H1 (cell line): ENCODE data around the gene ARHGAP5. TPM values are rescaled to one million over a fixed set of nuclear protein-coding genes. Genes with fewer than 3 reads are reported as not detected.

Experiments
- CTCF ChIA-PET: fragments of 300-600 bp; sonication (Branson Sonifier 250); formaldehyde crosslinking; loops from one replicate; lab custom pipeline; 2021; ENCODE audit not compliant: partially characterized antibody; lab: Charles Lee
- POLR2A ChIA-PET: fragments of 300-600 bp; sonication (Branson Sonifier 250); formaldehyde crosslinking; loops from one replicate; lab custom pipeline; 2021; ENCODE audit warnings: inconsistent platforms; ENCODE audit not compliant: partially characterized antibody; lab: Charles Lee
- DNase-seq, 2 experiments: peaks; one replicate each; pipeline versions ENCODE4 v3.0.0 to v3.0.0-alpha.2; 2010 to 2022; ENCODE audit warnings: low spot score in 2 of 2, low read depth in 1 of 2, mixed read lengths in 1 of 2
- FAIRE-seq: peaks from 2 replicates; lab custom pipeline; 2011; peaks lifted over from hg19 to GRCh38; lab: Jason Lieb, UNC
- H2AFZ ChIP-seq: 2 replicates; pipeline ENCODE4 v1.8.1; 2012; ENCODE audit warnings: low read length, inconsistent platforms
- H2AK5ac ChIP-seq: 2 replicates; pipeline ENCODE4 v1.6.1; 2013; ENCODE audit warnings: low read depth, low read length
- H2BK120ac ChIP-seq: replicated peaks from 2 replicates; pipeline ENCODE3; 2013; ENCODE audit warnings: low read depth, low read length, inconsistent platforms
- H2BK12ac ChIP-seq: 2 replicates; pipeline ENCODE4 v1.6.1; 2013; ENCODE audit warnings: low read depth, low read length
- H2BK15ac ChIP-seq: 2 replicates; pipeline ENCODE4 v1.6.1; 2013; ENCODE audit warnings: low read length
- H2BK20ac ChIP-seq: 2 replicates; pipeline ENCODE4 v1.6.1; 2013; ENCODE audit warnings: low read length
- H2BK5ac ChIP-seq: 2 replicates; pipeline ENCODE4 v1.6.1; 2013; ENCODE audit warnings: low read depth, low read length
- H3K14ac ChIP-seq: 2 replicates; pipeline ENCODE4 v1.6.1; 2013; ENCODE audit warnings: inconsistent platforms; ENCODE audit not compliant: insufficient read length
- H3K18ac ChIP-seq: 2 replicates; pipeline ENCODE4 v1.6.1; 2013; ENCODE audit warnings: low read length; ENCODE audit errors: extremely low read depth
- H3K23ac ChIP-seq: 2 replicates; pipeline ENCODE4 v1.6.1; 2013; ENCODE audit warnings: inconsistent platforms; ENCODE audit not compliant: insufficient read length
- H3K23me2 ChIP-seq: 2 replicates; pipeline ENCODE4 v1.6.1; 2013; ENCODE audit warnings: low read depth, low read length
- H3K27ac ChIP-seq: 2 replicates; pipeline ENCODE4 v1.6.1; 2011; ENCODE audit warnings: low read depth, low read length, inconsistent platforms
- H3K27me3 ChIP-seq, 4 experiments: replicated peaks in 1 of 4; 1 replicate in 1 of 4; 2 replicates in 3 of 4; pipeline versions ENCODE4 v1.6.1 to v1.8.1; 2011 to 2013; ENCODE audit warnings: low read length in 3 of 4, mild to moderate bottlenecking in 3 of 4, inconsistent platforms in 2 of 4, mixed read lengths in 2 of 4, moderate library complexity in 1 of 4; ENCODE audit not compliant: control insufficient read depth in 3 of 4, insufficient read depth in 3 of 4; ENCODE audit errors: extremely low read depth in 1 of 4
- H3K36me3 ChIP-seq, 4 experiments: 2 replicates each; pipeline versions ENCODE4 v1.6.1 to v1.8.1; 2011 to 2013; ENCODE audit warnings: mild to moderate bottlenecking in 4 of 4, low read length in 3 of 4, moderate library complexity in 2 of 4, control low read depth in 1 of 4, inconsistent platforms in 1 of 4; ENCODE audit not compliant: insufficient read depth in 4 of 4, control insufficient read depth in 2 of 4
- H3K4ac ChIP-seq: replicated peaks from 2 replicates; pipeline ENCODE3; 2013; ENCODE audit warnings: low read length, low read depth, mixed read lengths, inconsistent platforms; ENCODE audit not compliant: insufficient read length
- H3K4me1 ChIP-seq, 4 experiments: replicated peaks in 1 of 4; 1 replicate in 1 of 4; 2 replicates in 3 of 4; pipeline versions ENCODE4 v1.6.1 to v1.8.1; 2011 to 2013; ENCODE audit warnings: low read length in 3 of 4, inconsistent platforms in 2 of 4, mixed read lengths in 1 of 4; ENCODE audit not compliant: insufficient read depth in 4 of 4, control insufficient read depth in 3 of 4
- H3K4me2 ChIP-seq, 2 experiments: 2 replicates each; pipeline versions ENCODE4 v1.6.1 to v1.8.1; 2011 to 2013; ENCODE audit warnings: low read depth in 2 of 2, low read length in 2 of 2, control low read depth in 1 of 2, inconsistent platforms in 1 of 2, mild to moderate bottlenecking in 1 of 2; ENCODE audit not compliant: insufficient read depth in 1 of 2
- H3K4me3 ChIP-seq, 4 experiments: fragments of 200-600, 300-600 bp in 1 of 4; sonication (generic), shearing (Covaris generic), sonication (Bioruptor Twin) in 1 of 4; 2 replicates each; pipeline versions ENCODE4 v1.5.1 to v1.8.1; 2011 to 2016; ENCODE audit warnings: low read length in 4 of 4, low read depth in 3 of 4, control low read depth in 2 of 4, inconsistent platforms in 2 of 4, mild to moderate bottlenecking in 2 of 4, mixed read lengths in 1 of 4, moderate library complexity in 1 of 4; ENCODE audit not compliant: insufficient read depth in 2 of 4; ENCODE audit errors: extremely low read depth in 1 of 4
- H3K56ac ChIP-seq: replicated peaks from 2 replicates; pipeline ENCODE3; 2013; ENCODE audit warnings: low read depth, mild to moderate bottlenecking, mixed read lengths, low read length, inconsistent platforms; ENCODE audit not compliant: insufficient read length
- H3K79me1 ChIP-seq: 2 replicates; pipeline ENCODE4 v1.6.1; 2013; ENCODE audit warnings: low read depth, low read length, control low read depth
- H3K79me2 ChIP-seq, 2 experiments: 2 replicates each; pipeline versions ENCODE4 v1.6.1 to v1.8.1; 2012 to 2013; ENCODE audit warnings: low read length in 2 of 2, mild to moderate bottlenecking in 2 of 2, inconsistent platforms in 1 of 2; ENCODE audit not compliant: insufficient read depth in 2 of 2, control insufficient read depth in 1 of 2
- H3K9ac ChIP-seq, 4 experiments: replicated peaks in 1 of 4; 1 replicate in 1 of 4; 2 replicates in 3 of 4; pipeline versions ENCODE4 v1.6.1 to v1.8.1; 2011 to 2013; ENCODE audit warnings: low read depth in 3 of 4, low read length in 3 of 4, control low read depth in 2 of 4, mild to moderate bottlenecking in 2 of 4, moderate library complexity in 2 of 4, inconsistent platforms in 1 of 4; ENCODE audit errors: extremely low read depth in 1 of 4
- H3K9me3 ChIP-seq, 2 experiments: 2 replicates each; pipeline versions ENCODE4 v1.6.1 to v1.8.1; 2012 to 2013; ENCODE audit warnings: mild to moderate bottlenecking in 2 of 2, moderate library complexity in 2 of 2, control low read depth in 1 of 2, inconsistent platforms in 1 of 2, low read depth in 1 of 2, low read length in 1 of 2, mixed read lengths in 1 of 2; ENCODE audit not compliant: insufficient read depth in 2 of 2
- H4K20me1 ChIP-seq, 2 experiments: replicated peaks in 1 of 2; 2 replicates each; pipeline versions ENCODE3 to v1.8.1; 2011 to 2013; ENCODE audit warnings: inconsistent platforms in 2 of 2, low read length in 2 of 2, mild to moderate bottlenecking in 1 of 2; ENCODE audit not compliant: insufficient read depth in 2 of 2, control insufficient read depth in 1 of 2
- H4K5ac ChIP-seq: 2 replicates; pipeline ENCODE4 v1.6.1; 2013; ENCODE audit warnings: low read length, low read depth, mixed read lengths, inconsistent platforms; ENCODE audit not compliant: insufficient read length
- H4K8ac ChIP-seq: 2 replicates; pipeline ENCODE4 v1.8.0; 2013; ENCODE audit warnings: mild to moderate bottlenecking, moderate library complexity, low read length, inconsistent platforms; ENCODE audit not compliant: insufficient read depth; ENCODE audit errors: extremely low read depth
- H4K91ac ChIP-seq: replicated peaks from 2 replicates; pipeline ENCODE3; 2013; ENCODE audit warnings: low read length, mixed read lengths, inconsistent platforms; ENCODE audit not compliant: insufficient read length
- BCL11A ChIP-seq, 2 experiments: IDR thresholded peaks; one replicate each; pipeline ENCODE4 v1.6.1; 2011; ENCODE audit warnings: low read depth in 2 of 2, low read length in 2 of 2, mild to moderate bottlenecking in 2 of 2
- CHD2 ChIP-seq: IDR thresholded peaks from 2 replicates; pipeline ENCODE4 v1.6.1; 2012; ENCODE audit warnings: low read length, improper control_type of control experiment
- FOSL1 ChIP-seq: IDR thresholded peaks from 2 replicates; pipeline ENCODE4 v1.6.1; 2011; ENCODE audit warnings: mild to moderate bottlenecking, low read depth, low read length, moderate library complexity; ENCODE audit not compliant: insufficient read depth
- HDAC2 ChIP-seq, 2 experiments: fragments of 300-600 bp in 1 of 2; sonication (generic) in 1 of 2; IDR thresholded peaks; 2 replicates each; pipeline ENCODE4 v1.6.1; 2011 to 2012; ENCODE audit warnings: low read depth in 2 of 2, low read length in 2 of 2, mild to moderate bottlenecking in 2 of 2, moderate library complexity in 2 of 2, borderline replicate concordance in 1 of 2, inconsistent platforms in 1 of 2
- NRF1 ChIP-seq: IDR thresholded peaks from 2 replicates; pipeline ENCODE4 v1.6.1; 2011; ENCODE audit warnings: mild to moderate bottlenecking, low read depth, low read length, improper control_type of control experiment
- RAD21 ChIP-seq, 2 experiments: IDR thresholded peaks in 1 of 2; conservative IDR thresholded peaks in 1 of 2; 2 replicates each; pipeline ENCODE4 v1.6.1; 2011; ENCODE audit warnings: low read depth in 2 of 2, low read length in 2 of 2, improper control_type of control experiment in 1 of 2, inconsistent platforms in 1 of 2, mild to moderate bottlenecking in 1 of 2, moderate library complexity in 1 of 2
- RFX5 ChIP-seq: IDR thresholded peaks from 2 replicates; pipeline ENCODE4 v1.6.1; 2011; ENCODE audit warnings: low read depth, low read length, improper control_type of control experiment, borderline replicate concordance
- SIRT6 ChIP-seq: IDR thresholded peaks from one replicate; pipeline ENCODE4 v1.7.1; 2012; ENCODE audit warnings: low read length, inconsistent platforms
- SP2 ChIP-seq: IDR thresholded peaks from 2 replicates; pipeline ENCODE4 v1.6.1; 2012; ENCODE audit warnings: mild to moderate bottlenecking, low read length, inconsistent platforms
- SUZ12 ChIP-seq: fragments of 200-600 bp; sonication (generic); IDR thresholded peaks from 2 replicates; pipeline ENCODE4 v1.6.1; 2012; ENCODE audit warnings: mild to moderate bottlenecking, inconsistent platforms, low read length, moderate library complexity, mixed read lengths
- TEAD4 ChIP-seq: IDR thresholded peaks from 2 replicates; pipeline ENCODE4 v1.6.1; 2012; ENCODE audit warnings: low read depth, low read length, inconsistent platforms, mixed read lengths
- WGBS, 2 experiments: shearing (Covaris generic) in 1 of 2; methylation state at CpG; one replicate each; pipeline versions ENCODE4 v1.1.6 to v1.1.7; 2013 to 2015; ENCODE audit warnings: low lambda C conversion rate in 2 of 2, mixed read lengths in 2 of 2, inconsistent platforms in 1 of 2, low coverage in 1 of 2, missing lambda C conversion rate in 1 of 2; ENCODE audit not compliant: insufficient replicate concordance in 2 of 2, insufficient coverage in 1 of 2, insufficient read length in 1 of 2; ENCODE audit errors: extremely low coverage in 1 of 2, missing lambda C conversion rate in 1 of 2; 5-methylcytosine and 5-hydroxymethylcytosine counted together
- polyA plus RNA-seq, 7 experiments: library from polyadenylated mRNA; depleted of rRNA in 3 of 7; stranded (reverse) in 5 of 7; unstranded in 2 of 7; fragments of >200 nt in 5 of 7; fragments of 200-250 nt in 2 of 7; gene quantifications; 1 replicate in 5 of 7; 2 replicates in 1 of 7; 4 replicates in 1 of 7; pipeline versions ENCODE4 v1.2.1 to v1.2.3, GENCODE V29; 2011 to 2013; ENCODE audit warnings: missing spikeins in 2 of 7, mixed read lengths in 2 of 7
- total RNA-seq: library from RNA; stranded (reverse); fragmentation: NEBNext Ultra II Directional; extraction: Animal tissue kit (Norgen Biotek cat#: 25700); gene quantifications from 2 replicates; pipeline ENCODE4 v1.2.1, GENCODE V29; 2021
- TF ChIP-seq, protein P1 (sequence below): IDR thresholded peaks from 2 replicates; pipeline ENCODE4 v1.6.1; 2011; ENCODE audit warnings: low read length, improper control_type of control experiment
- TF ChIP-seq, protein P2 (sequence below): IDR thresholded peaks from 2 replicates; pipeline ENCODE4 v1.6.1; 2012; ENCODE audit warnings: inconsistent platforms

ARHGAP5 gene
- total and polyA plus RNA-seq, 2 of the 8 experiments (the other 6 are each of a cell fraction or from before 2014, with no cell fraction given): 7.8 to 77.3 TPM

DNA sequence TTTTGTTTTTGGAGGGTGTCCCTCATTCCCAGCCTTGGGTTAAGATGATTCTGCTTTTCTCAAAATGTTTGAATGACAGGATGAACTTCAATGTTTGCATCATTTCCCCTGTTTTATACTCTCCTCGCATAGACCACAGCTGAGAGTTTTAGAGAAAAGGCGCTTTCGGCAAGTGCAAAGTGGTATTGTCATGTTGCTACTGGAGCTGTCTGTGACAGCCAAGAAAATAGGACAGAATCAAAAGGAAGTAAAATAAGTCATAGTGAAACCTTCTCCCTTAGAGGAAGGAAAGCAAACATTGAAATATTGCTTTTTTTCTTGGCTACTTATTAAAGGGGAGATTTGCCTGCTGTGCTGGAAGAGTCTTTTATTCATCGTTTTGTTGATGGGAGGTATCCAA is 33.5 kb upstream of the ARHGAP5 start:
- no peak overlapping the region for H4K8ac ChIP-seq
- H3K18ac ChIP-seq: no peak overlapping the region
- FAIRE-seq (no peak), DNase-seq (no peak)
- no peaks in the 10 kb centered on the region for H3K9me3 ChIP-seq
- H3K4me1 ChIP-seq: no peaks in the 10 kb centered on the region
- no peak overlapping the region for H3K56ac ChIP-seq
- no peak overlapping the region for H2BK5ac ChIP-seq
- H3K79me1 ChIP-seq: no peaks in the 10 kb centered on the region
- no peak overlapping the region for H2AK5ac ChIP-seq
- ChIA-PET CTCF (no interaction called here), POLR2A (no interaction called here)
- no peak overlapping the region for H3K4me3 ChIP-seq
- H2BK12ac ChIP-seq: no peak overlapping the region
- no peak overlapping the region for H2BK20ac ChIP-seq
- H2BK120ac ChIP-seq: no peak overlapping the region
- no peaks in the 10 kb centered on the region for H3K36me3 ChIP-seq
- no peak overlapping the region for H3K27ac ChIP-seq
- no peak overlapping the region for H2AFZ ChIP-seq
- H3K9ac ChIP-seq: no peak overlapping the region
- no peaks in the 10 kb centered on the region for H3K27me3 ChIP-seq
- H3K23ac ChIP-seq: no peak overlapping the region
- H2BK15ac ChIP-seq: no peak overlapping the region
- H4K20me1 ChIP-seq: no peaks in the 10 kb centered on the region
- H4K91ac ChIP-seq: no peak overlapping the region
- 86% methylated on average over 4 of the region's 4 CpGs; no CpG with 5 or more reads in 1 of the 2 experiments for WGBS, 2 experiments
- H3K4me2 ChIP-seq: no peak overlapping the region
- H3K79me2 ChIP-seq: no peaks in the 10 kb centered on the region
- no peak overlapping the region for H3K4ac ChIP-seq
- no peaks in the 10 kb centered on the region for H3K23me2 ChIP-seq
- no peak overlapping the region for H4K5ac ChIP-seq
- no peak overlapping the region for H3K14ac ChIP-seq
- TF ChIP-seq RAD21 (IDR thresholded peaks at IDR 0.05 in 1 of 2, conservative IDR thresholded peaks at IDR 0.05 in 1 of 2; ENCODE audit: low read depth in 2 of 2, low read length in 2 of 2) (no peak), FOSL1 (no peak), TEAD4 (no peak), NRF1 (no peak), SUZ12 (no peak), CHD2 (no peak), BCL11A (IDR thresholded peaks at IDR 0.05; ENCODE audit: low read depth in 2 of 2, low read length in 2 of 2) (no peak), SP2 (no peak), HDAC2 (IDR thresholded peaks at IDR 0.05; ENCODE audit: borderline replicate concordance in 1 of 2, low read depth in 2 of 2, low read length in 2 of 2) (no peak), RFX5 (no peak), SIRT6 (no peak)
- TF ChIP-seq, protein P1, sequence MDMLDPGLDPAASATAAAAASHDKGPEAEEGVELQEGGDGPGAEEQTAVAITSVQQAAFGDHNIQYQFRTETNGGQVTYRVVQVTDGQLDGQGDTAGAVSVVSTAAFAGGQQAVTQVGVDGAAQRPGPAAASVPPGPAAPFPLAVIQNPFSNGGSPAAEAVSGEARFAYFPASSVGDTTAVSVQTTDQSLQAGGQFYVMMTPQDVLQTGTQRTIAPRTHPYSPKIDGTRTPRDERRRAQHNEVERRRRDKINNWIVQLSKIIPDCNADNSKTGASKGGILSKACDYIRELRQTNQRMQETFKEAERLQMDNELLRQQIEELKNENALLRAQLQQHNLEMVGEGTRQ: no peak
- TF ChIP-seq, protein P2, sequence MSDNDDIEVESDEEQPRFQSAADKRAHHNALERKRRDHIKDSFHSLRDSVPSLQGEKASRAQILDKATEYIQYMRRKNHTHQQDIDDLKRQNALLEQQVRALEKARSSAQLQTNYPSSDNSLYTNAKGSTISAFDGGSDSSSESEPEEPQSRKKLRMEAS: no peak
